HG03175 (cell line): Measurements from ENCODE around the gene FIS1.

Source experiments
- ATAC-seq: cut with Tn5 transposase; IDR thresholded peaks from one replicate; pipeline ENCODE4 v1.9.1; 2021; ENCODE audit warnings: mild to moderate bottlenecking, moderate library complexity; ENCODE audit not compliant: unreplicated experiment

FIS1 gene

DNA sequence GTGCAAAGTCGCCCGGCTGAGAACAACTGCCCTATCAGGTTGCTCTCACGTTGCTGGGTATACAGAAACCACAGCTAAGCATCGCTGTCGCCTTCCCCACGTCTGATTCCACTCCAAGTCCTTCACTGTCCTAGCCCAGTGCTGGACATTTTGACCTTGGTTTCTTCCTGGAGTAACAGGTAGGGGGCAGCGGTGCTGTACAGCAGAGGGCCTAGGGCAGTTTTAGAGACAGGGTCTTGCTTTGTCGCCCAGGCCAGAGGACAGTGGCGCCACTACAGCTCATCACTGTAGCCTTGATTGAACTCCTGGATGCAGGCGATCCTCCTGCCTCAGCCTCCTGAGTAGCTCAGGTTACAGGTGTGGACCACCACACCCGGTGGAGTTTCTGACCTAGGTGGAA is 9.8 kb downstream of the FIS1 start:
- ATAC-seq: no peak

DNA sequence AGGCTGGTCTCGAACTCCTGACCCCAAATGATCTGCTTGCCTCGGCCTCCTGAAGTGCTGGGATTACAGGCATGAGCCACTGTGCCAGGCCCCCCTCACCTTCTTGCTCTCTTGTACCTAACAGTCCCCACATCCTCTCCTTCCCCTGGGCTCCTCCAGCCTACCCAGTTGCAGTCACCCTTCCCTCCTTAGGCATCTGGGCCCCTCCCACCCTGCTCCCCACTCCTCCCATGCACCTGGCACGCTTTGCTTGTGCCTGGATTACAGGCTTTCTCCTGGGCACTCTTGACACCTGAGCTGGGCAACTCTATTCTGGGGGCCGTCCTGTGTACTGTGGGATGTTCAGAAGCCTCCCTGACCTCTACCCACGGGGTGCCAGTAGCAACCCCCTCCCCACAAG is 10.2 kb downstream of the FIS1 start:
- ATAC-seq: no peak

DNA sequence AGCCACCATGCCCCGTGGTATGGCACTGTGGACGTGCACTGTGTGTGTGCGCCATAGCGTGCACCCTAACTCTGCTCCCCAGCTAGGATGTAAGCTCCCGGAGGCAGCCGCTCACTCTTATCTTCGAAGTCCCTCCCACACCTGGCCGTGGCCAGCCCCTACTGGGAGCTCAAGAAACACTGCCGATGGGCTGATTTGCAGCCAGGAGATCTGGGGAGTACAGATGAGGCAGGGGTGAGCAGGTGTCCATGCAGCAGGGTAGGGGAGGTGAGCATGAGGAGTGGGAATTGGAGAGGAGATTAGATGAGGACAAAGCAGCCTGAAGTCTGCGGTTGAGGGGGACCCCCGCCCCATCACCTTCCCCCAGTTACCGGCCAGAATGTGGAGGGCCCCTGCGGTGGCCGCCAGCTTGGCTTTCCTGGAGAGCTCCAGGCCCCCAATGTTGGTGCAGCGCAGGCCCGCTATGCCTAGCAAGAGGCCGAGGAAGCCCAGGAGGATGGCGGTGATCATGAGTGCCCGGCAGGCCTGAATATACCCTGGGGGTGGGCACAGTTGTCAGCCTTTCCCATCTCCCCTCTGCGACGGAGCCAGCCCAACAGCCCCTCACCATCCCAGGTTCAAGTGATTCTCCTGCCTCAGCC is 10.9 kb downstream of the FIS1 start:
- ATAC-seq: no peak

DNA sequence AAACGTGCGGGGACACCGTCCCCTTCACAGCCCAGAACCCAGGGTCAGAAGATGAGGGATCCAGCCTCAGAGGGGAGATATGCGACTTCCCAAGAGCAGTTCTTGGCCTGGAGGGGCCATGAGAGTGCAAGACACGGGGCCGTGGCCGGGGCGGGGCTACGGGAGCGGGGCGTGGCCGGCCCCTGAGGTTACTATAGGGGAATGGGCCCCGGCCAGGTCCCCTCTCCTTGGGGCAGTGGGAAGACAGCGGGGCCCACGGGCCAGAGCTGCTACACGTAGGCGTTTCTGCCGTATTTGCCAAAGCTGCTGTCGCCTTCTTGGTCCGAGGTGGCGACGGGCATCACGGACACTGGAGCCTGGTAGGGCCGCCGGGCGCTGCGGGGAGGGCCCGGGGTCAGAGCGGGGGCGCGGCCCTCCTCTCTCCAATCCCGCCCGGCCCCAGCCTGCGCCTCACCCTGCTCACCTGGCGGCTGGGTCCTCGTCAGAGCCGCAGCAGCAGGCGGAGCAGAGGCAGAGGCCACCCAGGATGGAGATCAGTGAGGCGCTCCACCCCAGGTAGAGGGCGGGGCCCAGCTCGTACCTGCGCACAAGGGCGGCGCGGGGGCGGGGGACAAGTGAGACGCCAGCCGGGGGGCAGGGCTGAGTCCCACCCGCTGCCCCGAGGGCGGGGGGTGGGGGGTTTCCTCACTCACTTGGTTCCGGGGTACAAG is 12.6 kb downstream of the FIS1 start:
- ATAC-seq: no peak

DNA sequence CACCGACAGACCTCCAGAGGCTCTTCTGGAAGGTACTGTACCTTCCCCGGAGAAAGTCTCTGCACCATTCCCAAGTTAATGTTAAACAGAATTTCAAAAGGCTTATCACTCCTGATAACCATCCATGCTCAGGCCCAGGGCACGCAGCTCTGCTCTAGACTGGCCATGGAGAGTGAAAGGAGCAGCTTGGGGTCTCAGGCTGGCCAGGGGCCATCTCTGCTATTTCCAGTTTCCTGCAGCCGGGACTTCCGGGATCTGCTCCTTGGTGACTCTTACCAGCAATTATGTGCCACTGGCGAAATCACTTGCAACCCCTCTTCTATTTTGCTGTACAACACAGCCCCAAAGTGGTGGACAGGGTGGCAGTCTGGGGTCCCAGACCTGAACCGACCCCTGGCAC is 13.2 kb downstream of the FIS1 start:
- ATAC-seq: no peak

DNA sequence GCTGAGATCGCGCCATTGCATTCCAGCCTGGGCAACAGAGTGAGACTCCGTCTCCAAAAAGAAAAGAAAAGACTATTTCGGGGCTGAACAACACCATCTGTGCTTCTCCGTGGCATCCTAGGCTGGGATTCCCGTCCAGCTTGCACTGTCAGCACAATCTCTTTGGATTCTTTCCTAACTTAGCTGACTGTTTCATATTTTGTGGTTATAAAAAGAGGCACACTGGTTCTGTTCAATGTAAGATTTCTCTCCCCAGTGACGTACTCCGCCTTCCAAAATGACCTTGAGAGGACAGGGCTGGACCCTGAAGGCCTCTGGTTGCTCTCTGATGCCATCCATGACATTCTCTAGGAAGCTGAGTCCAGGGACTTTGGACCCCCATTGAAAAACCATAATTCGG is 18.2 kb downstream of the FIS1 start:
- ATAC-seq: no peak

DNA sequence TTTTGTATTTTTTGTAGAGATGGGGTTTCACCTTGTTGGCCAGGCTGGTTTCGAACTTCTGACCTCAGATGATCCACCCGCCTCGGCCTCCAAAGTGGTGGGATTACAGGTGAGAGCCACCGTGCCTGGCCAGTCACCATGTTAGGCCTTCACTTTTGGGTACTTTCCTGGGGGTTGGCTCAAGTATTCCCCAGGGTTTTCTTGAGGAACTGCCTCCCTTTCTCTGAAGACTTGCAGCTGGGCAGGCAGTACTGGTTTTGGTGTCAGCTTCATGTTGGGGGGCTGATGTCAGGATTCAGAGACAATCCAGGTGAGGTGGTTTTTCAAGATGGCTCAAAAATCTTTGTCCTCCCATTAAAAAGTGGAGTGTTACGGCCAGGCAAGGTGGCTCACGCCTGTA is 19.2 kb downstream of the FIS1 start:
- ATAC-seq: no peak

DNA sequence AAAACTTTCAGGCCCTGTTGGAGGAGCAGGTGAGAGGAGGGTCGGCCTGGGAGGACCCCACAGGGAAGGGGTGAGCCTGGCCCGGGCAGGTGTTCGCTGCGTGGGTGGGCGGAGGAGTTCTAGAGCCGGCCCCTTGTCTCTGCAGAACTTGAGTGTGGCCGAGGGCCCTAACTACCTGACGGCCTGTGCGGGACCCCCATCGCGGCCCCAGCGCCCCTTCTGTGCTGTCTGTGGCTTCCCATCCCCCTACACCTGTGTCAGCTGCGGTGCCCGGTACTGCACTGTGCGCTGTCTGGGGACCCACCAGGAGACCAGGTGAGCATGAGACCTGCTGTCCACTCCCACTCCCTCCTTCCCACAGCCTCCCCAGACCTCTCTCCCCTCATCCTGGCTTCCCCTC is 21.4 kb downstream of the FIS1 start:
- no peak for ATAC-seq

DNA sequence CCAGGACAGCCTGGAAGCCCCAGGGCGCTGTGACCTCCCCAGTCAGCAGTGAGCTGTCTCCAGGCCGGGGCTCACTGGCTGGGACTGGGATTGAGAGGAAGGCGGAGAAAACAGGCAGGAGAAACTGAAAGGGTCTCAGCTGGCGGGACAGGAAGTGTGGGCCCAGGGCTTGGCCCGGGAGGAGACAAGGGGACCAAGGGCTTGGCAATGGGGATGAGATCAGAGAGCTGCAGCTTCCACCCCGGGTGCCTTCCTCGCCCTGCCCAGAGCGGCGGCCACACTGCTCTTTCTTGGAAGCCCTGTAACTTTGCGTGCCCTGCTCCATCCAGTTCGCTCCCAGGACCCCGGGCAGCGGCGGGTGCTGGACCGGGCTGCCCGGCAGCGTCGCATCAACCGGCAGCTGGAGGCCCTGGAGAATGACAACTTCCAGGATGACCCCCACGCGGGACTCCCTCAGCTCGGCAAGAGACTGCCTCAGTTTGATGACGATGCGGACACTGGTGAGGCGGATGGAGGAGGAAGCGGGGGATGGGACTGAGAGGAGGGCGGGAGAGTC is 22.5 kb downstream of the FIS1 start:
- ATAC-seq: no peak

DNA sequence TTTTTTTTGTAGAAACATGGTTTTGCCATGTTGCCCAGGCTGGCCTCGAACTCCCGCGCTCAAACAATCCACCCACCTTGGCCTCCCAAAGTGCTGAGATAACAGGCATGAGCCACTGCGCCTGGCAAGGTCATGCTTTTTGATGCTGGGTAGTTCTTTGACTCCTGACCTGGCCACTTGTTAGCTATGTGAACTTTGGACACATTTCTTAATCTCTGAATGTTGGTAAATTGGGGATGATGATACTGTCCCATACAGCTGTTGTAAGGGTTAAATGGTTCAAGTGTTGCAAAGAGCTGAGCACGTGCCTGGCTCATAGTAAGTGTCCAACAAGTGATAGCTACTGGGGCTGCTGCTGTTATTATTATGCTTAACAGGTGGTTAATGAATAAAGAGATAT is 24.6 kb downstream of the FIS1 start:
- no peak for ATAC-seq

DNA sequence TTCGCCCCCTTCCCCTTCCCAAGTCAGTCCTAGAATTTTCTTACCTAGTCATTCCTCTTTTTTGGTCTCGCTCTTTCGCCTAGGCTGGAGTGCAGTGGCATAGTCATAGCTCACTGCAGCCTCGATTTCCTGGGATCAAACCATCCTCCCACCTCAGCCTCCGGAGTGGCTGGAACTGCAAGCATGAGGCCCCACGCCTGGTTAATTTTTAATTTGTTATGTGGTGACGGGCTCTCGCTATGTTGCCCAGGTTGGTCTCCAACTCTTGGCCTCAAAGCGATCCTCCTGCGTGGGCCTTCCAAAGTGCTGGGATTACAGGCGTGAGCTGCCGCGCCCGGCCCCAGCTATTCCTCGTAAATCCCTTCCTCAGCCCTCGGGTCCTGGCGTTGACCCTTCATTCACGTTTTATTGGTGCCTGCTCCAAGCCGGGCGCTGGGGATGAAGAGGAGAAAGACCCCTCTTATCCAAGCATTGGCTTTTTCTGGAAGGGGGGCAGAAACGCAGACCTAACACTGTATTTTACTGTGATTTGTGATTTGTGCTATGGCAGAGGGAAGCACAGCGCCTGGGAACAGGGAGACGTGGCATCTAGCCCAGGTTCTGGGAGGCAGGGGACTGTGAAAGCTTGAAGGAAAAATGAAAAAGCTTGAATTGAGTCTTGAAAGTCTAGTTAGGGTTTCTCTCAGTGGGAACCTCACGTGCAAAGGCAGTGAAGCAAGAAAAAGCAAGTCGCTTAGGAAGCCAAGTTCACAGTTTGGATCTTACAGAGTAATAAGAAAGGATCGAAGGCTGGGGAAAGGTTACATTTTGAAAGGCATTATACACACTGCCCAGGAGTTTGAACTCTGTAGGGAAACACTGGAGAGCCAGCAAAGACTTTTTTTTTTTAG is 26.4 kb downstream of the FIS1 start:
- peak; percentile 13 for ATAC-seq

DNA sequence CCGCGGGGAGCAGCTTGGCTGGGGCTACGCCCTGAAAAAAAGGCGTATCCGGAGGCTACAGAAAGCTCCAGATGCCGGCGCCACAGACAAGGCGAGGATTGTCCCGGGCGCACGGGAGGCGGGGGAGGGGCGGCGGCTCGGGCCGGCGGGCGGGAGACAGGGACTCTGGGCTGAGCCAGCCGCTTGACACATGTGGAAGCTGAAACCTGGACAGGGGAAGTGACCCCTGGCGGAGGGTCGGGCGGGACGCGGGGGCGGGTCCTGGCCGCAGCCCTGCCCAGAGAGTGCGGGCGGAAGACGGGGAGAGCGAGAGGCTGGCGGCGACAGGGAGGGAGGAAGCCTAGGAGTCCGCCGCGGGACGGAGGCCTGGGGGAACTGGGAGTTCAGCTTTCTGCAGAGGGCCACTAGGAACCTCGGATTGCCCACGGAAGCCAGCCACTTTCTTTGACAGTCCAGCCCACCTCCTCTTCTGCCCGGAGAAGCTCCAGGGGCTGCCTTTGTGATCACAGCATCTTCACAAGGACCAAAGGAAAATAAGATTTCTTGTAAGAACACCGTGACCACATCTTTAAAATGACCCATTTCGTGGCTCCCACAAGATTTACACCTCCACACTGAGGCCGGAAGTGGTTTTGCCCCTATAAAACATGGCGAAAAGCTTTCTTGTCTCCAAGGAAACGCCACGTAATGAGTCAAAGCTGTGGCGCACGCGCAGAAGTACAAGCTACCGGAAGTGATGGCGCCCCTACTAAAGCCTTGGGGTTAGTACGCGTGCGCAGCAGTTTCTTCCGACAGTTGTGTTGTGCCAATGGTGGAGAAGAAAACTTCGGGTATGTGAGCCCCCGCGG is 27.3 kb downstream of the FIS1 start, which contains the start of the genes PLOD3 and ZNHIT1:
Gene PLOD3 (minus strand): TSS at position 194 of the 848 bp plus-strand sequence. CDS start 307 bp downstream, outside the sequence.
Gene ZNHIT1 (plus strand): TSS at position 778 of the 848 bp plus-strand sequence. CDS start 31 bp downstream, at position 809.
- ATAC-seq: peak; percentile 64

DNA sequence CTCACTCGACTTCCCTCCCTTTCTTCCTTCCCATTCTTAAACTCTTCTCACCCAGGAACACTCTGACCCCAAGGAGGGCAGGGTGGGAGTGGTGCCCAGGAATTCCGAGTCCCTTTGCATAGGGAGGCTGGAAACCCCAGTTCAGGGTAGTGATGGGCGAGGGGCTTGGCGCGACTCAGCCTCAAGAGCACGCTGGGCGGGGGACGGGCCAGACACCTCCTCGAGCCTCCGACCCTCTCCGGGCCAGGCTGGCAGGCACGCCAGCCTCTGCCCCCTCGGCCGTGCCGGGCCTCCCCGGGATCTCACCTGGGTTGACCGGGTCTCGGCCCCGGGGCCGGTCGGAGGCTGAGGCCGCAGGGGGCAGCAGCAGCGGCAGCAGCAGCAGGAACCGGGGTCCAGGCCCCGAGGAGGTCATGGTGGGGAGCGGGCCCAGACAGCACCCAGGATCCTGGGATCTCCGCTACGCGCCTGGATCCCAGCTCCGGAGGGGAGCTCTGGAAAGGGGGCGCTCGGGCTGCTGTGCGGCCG is 28.0 kb downstream of the FIS1 start:
- peak; percentile 21 for ATAC-seq

DNA sequence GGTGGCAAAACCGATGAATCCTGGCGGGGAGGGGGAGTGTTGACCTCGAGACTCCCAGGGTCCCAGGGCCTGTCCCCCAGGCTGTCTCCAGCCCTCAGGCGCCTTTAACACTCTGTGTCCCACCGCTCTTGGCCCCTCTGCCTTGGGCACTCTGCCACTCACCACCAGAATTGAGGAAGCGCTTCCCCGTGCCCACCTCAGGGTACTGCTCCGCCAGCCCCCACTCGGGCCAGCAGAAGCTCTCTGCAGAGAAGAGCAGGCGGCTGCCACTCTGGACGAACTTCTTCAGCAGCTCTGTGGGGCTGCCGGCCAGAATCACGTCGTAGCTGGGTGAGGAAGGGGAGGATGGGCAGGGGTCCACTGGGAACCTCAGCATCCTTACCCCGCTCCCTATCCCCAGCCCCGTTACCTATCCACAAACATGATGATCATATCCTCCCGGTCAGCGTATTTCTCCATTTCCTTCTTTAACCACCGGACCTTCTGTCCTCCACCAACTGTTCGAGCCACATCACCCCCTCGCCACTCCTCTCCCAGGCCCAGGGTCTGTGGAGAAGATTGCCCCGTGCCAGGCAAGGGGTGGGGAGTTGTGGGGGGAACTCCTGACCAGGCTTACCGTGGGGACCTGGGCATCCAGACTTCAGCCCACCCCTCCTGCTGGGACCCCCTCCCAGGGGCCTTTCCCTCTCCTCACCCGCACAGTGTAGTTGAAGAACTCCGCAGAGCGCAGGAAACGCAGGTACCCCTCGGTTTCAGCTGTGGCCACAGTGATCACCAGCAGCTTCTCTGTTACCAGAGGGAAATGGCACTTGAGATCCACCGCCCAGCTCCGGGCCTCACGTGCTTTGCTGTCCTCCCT is 28.7 kb downstream of the FIS1 start:
- peak; percentile 2 for ATAC-seq

DNA sequence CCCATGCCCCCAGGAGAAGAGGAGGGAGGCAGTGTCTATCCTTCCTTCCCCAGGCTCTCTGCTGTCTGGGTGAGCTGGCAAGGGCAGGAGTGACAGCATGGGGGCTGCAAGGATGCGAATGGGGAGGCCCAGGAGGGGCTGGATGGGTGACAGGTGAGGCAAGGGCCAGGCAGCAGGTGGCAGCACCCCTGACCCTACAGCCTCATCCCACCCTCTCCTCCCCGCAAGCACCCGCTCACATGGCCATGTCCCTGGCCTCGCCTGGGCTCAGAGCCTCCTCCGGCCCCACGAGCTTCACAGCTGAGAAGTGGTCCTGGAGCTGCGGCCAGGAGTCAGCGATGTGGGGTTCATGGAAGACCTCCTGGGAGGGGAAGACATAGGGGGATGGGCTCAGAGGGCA is 32.9 kb downstream of the FIS1 start:
- ATAC-seq: no peak

DNA sequence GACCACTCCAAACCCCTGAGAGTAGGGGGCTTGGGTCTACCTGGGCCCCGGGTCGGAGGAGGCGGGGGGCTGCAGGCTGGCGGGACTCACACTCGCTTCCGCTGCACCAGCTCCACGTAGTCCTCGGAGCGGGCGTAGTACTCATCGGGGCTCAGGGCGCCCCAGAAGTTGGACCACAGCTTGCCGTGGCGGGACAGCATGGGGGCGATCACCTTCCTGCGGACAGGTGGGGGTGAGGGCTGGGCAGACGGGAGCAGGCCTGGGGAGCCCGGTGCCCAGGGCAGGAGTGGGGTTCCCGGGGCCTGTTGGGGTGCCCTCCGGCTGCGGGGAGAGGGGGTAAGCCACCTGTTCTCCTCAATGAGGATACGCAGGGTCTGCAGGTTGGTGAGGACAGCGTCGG is 33.4 kb downstream of the FIS1 start:
- no peak for ATAC-seq

DNA sequence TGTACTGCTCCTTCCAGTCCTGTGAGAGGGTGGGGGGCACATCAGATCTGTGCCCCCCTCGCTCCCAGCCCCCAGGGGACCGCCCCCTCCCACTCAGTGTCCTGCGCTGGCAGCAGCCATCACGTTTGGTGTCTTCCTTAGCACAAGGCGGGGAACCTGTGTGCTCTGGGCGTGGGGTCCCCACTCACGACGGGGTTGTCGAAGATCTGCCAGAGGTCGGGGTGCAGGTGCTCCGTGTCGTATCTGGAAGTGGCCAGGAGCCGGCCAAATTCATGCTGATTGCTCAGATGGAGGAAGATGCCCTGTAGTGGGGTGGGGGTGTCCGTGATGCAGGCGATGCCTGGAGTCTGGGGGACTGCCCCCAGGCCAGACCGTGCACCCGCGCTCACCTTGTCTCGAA is 34.7 kb downstream of the FIS1 start:
- no peak for ATAC-seq

DNA sequence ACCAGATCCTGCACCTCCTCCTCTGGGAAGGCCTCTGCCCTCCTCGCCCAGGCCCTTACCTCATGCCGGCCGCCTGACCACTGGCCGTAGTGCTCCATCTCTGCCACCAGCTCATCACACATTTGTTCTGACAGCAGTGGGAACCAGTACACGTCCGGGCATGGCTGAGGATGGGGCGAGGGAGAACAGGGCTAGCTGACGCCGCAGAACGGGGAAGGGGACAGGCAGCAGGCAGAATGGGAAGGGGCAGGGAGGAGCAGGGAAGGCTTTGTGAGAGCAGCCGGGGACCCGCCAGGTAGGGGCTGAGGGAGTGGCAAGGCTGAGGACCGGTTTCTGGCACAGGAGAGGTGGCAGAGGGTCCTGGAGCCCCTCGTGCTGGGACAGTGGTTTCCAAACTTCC is 36.1 kb downstream of the FIS1 start:
- no peak for ATAC-seq

DNA sequence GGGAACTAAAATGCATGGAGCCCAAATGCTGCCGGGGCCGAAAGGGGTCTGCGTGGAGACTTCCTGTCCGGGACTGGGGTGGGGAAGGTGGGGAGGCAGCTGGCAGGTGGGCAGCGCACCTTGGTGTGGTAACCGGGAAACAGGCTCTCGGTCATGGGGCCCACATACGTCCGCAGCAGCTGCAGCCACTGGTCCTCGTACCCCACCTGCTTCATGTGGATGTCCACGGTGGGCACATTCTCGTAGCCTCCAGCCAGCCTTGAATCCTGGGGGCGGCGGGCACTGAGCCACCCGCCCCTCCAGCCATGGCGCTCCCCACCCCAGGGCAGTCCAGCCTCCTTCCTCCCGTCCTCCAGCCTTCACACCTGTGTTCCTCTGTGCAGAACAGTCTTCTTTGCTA is 37.4 kb downstream of the FIS1 start:
- no peak for ATAC-seq
